ENCODE results near the gene CREM. TPM values are rescaled to one million over a fixed set of nuclear protein-coding genes. Genes with fewer than 3 reads are reported as not detected.

Gene CREM
- polyA plus RNA-seq, 3 donors = 11.4 to 12.4 (median 12.1) TPM

DNA sequence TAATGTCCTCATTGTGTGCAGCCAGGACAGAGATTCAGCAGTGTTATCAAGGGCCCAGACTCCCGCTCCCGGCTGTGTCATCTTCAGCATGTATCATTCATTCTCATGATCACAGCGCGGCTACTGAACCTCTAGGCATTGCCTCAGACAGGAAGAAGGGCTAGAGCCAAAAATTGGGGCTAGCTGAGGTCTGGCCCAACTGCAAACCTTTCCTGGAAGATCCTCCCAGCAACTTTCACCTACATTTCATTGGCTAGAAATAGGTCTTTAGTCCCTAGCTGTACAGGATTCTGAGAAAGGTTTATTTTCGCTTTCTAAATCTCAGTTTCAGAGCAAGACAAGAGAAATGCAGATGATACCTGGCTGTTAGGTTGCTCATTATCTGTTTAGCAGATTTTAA is 81.9 kb downstream of the CREM start:
- peaks cover 0 to 2% of the 10 kb centered on the region in 2 donors for H3K36me3 Mint-ChIP-seq
- peaks cover 15 to 16% of the 10 kb centered on the region in 2 donors for H3K4me1 ChIP-seq (ENCODE audit: control insufficient read depth in 1 of 2, insufficient read depth in 2 of 2, low read length in 2 of 2)
- H3K27me3 Mint-ChIP-seq (ENCODE audit: low read depth in 3 of 3) = peaks cover 0 to 5% (median 3%) of the 10 kb centered on the region in 3 donors
- 89% methylated on average over 3 of the region's 5 CpGs for WGBS (ENCODE audit: insufficient coverage)
- no peak for DNase-seq
- H3K27ac Mint-ChIP-seq = peak overlapping the region in 1 of 7 donors; percentile 6
- no peaks in the 10 kb centered on the region for H3K9me3 ChIP-seq (replicated peaks in 1 of 2; ENCODE audit: control insufficient read depth in 1 of 2, insufficient read depth in 1 of 2, low read length in 2 of 2)
- TF ChIP-seq, protein P1, sequence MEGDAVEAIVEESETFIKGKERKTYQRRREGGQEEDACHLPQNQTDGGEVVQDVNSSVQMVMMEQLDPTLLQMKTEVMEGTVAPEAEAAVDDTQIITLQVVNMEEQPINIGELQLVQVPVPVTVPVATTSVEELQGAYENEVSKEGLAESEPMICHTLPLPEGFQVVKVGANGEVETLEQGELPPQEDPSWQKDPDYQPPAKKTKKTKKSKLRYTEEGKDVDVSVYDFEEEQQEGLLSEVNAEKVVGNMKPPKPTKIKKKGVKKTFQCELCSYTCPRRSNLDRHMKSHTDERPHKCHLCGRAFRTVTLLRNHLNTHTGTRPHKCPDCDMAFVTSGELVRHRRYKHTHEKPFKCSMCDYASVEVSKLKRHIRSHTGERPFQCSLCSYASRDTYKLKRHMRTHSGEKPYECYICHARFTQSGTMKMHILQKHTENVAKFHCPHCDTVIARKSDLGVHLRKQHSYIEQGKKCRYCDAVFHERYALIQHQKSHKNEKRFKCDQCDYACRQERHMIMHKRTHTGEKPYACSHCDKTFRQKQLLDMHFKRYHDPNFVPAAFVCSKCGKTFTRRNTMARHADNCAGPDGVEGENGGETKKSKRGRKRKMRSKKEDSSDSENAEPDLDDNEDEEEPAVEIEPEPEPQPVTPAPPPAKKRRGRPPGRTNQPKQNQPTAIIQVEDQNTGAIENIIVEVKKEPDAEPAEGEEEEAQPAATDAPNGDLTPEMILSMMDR (IDR thresholded peaks at IDR 0.05) = no peak
- intact Hi-C loops (cut with micrococcal nuclease) = no loop called here
- H3K9ac ChIP-seq (ENCODE audit: insufficient read depth, low read length, poor library complexity, severe bottlenecking) = no peak overlapping the region
- no peaks in the 10 kb centered on the region for H3K79me2 ChIP-seq (ENCODE audit: insufficient read depth, low read length)
- H3K4me3 Mint-ChIP-seq = no peak overlapping the region
- no peaks in the 10 kb centered on the region for H3K27me3 ChIP-seq (ENCODE audit: control insufficient read depth in 2 of 2, insufficient read depth in 2 of 2, low read length in 2 of 2)
- no peak overlapping the region for H3K4me3 ChIP-seq (replicated peaks in 1 of 3; ENCODE audit: low read depth in 2 of 3, low read length in 3 of 3)
- H3K4me2 ChIP-seq (replicated peaks; ENCODE audit: extremely low read depth, low read length, poor library complexity, severe bottlenecking) = no peak overlapping the region
- peaks cover 0 to 2% (median 0%) of the 10 kb centered on the region in 7 donors for H3K9me3 Mint-ChIP-seq
- peaks cover 27% of the 10 kb centered on the region for H3K4me1 Mint-ChIP-seq
- H3K27ac ChIP-seq (ENCODE audit: low read depth in 1 of 2, low read length in 2 of 2) = no peak overlapping the region
- no peaks in the 10 kb centered on the region for H3K36me3 ChIP-seq (replicated peaks in 1 of 2; ENCODE audit: control insufficient read depth in 1 of 2, insufficient read depth in 2 of 2, low read length in 2 of 2)
- no peak overlapping the region for H2AFZ ChIP-seq (ENCODE audit: insufficient read depth, low read depth, low read length, poor library complexity, severe bottlenecking)
- H4K20me1 ChIP-seq (ENCODE audit: insufficient read depth, low read length) = no peaks in the 10 kb centered on the region

DNA sequence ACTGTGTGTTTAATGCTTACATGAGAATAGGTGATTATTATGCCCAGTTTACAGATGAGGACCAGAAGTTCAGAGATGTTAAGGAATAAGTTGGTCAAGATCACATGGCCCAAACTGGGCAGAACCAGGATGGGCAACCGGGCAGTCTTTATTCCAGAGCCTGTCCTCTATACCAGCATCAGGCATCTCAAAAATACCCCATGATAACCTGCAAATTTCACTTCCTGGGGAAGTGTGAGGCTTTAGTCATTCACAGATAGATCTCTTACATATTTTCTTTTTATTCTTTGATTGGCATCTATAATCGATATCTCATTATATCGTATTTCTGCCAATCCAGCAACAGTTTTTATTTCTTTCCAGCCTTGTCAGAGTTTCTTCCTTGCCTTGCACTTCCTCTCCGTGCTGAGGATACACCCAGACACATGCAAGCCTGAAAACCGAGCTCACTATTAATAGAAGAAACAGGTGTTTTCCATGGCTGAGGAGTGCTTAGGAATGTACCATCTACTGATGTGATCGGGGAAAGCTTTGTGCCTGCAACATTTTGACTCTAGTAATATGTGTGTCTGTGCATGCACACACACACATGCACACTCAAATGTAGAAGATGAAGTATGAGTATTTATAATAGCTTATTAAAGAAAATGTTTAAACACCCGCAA is 82.4 kb downstream of the CREM start:
- Mint-ChIP-seq H3K36me3 (peaks cover 0 to 2% of the 10 kb centered on the region in 2 donors), H3K27me3 (ENCODE audit: low read depth in 3 of 3) (peaks cover 0 to 5% (median 3%) of the 10 kb centered on the region in 3 donors), H3K9me3 (peaks cover 0 to 2% (median 0%) of the 10 kb centered on the region in 7 donors), H3K27ac (peak overlapping the region in 2 of 7 donors; percentile 6 to 63), H3K4me1 (peaks cover 30% of the 10 kb centered on the region), H3K4me3 (no peak overlapping the region)
- Histone ChIP-seq H3K4me3 (replicated peaks in 1 of 3; ENCODE audit: low read depth in 2 of 3, low read length in 3 of 3) (no peak overlapping the region), H3K4me1 (ENCODE audit: control insufficient read depth in 1 of 2, insufficient read depth in 2 of 2, low read length in 2 of 2) (peaks cover 15 to 16% of the 10 kb centered on the region in 2 donors), H3K27ac (ENCODE audit: low read depth in 1 of 2, low read length in 2 of 2) (no peak overlapping the region), H3K27me3 (ENCODE audit: control insufficient read depth in 2 of 2, insufficient read depth in 2 of 2, low read length in 2 of 2) (no peaks in the 10 kb centered on the region), H3K9ac (ENCODE audit: insufficient read depth, low read length, poor library complexity, severe bottlenecking) (no peak overlapping the region), H2AFZ (ENCODE audit: insufficient read depth, low read depth, low read length, poor library complexity, severe bottlenecking) (no peak overlapping the region), H3K9me3 (replicated peaks in 1 of 2; ENCODE audit: control insufficient read depth in 1 of 2, insufficient read depth in 1 of 2, low read length in 2 of 2) (no peaks in the 10 kb centered on the region), H3K36me3 (replicated peaks in 1 of 2; ENCODE audit: control insufficient read depth in 1 of 2, insufficient read depth in 2 of 2, low read length in 2 of 2) (no peaks in the 10 kb centered on the region), H4K20me1 (ENCODE audit: insufficient read depth, low read length) (no peaks in the 10 kb centered on the region), H3K4me2 (replicated peaks; ENCODE audit: extremely low read depth, low read length, poor library complexity, severe bottlenecking) (no peak overlapping the region), H3K79me2 (ENCODE audit: insufficient read depth, low read length) (no peaks in the 10 kb centered on the region)
- 40% methylated on average over 1 of the region's 7 CpGs for WGBS (ENCODE audit: insufficient coverage)
- no peak for DNase-seq
- intact Hi-C loops (cut with micrococcal nuclease) = no loop called here
- TF ChIP-seq, protein P1 (IDR thresholded peaks at IDR 0.05) = no peak

All from CD14-positive monocyte (primary cell).